Loucy (cell line): ENCODE results near the gene EEPD1.

Experiments
- H2AFZ ChIP-seq: fragments of 200-600 bp; sonication (generic); 2 replicates; pipeline ENCODE4 v1.6.0; 2016; ENCODE audit warnings: antibody characterized with exemption, mild to moderate bottlenecking, low read length, moderate library complexity
- H3F3A ChIP-seq: fragments of 200-600 bp; 2 replicates; pipeline ENCODE4 v1.6.0; 2016; ENCODE audit warnings: antibody characterized with exemption, low read depth, mild to moderate bottlenecking
- H3K27me3 ChIP-seq: fragments of 200-600 bp; sonication (generic); 2 replicates; pipeline ENCODE4 v1.6.1; 2014; ENCODE audit warnings: low read length, mild to moderate bottlenecking; ENCODE audit not compliant: insufficient read depth, poor library complexity, severe bottlenecking
- H3K36me3 ChIP-seq: fragments of 200-600 bp; sonication (generic); 2 replicates; pipeline ENCODE4 v1.6.1; 2016; ENCODE audit warnings: low read length; ENCODE audit not compliant: insufficient read depth
- H3K4me1 ChIP-seq: fragments of 200-600 bp; sonication (generic); 2 replicates; pipeline ENCODE4 v1.5.1; 2014; ENCODE audit warnings: low read length, mild to moderate bottlenecking; ENCODE audit not compliant: insufficient read depth, poor library complexity, severe bottlenecking
- H3K4me2 ChIP-seq: fragments of 200-600 bp; sonication (generic); 2 replicates; pipeline ENCODE4 v1.6.0; 2014; ENCODE audit warnings: antibody characterized with exemption, low read length, low read depth, mild to moderate bottlenecking; ENCODE audit not compliant: poor library complexity, severe bottlenecking
- H3K4me3 ChIP-seq: fragments of 200-600 bp; sonication (generic); 2 replicates; pipeline ENCODE4 v1.5.1; 2014; ENCODE audit warnings: low read length, mild to moderate bottlenecking, mixed read lengths; ENCODE audit not compliant: poor library complexity, severe bottlenecking
- H3K79me2 ChIP-seq: fragments of 200-600 bp; sonication (generic); 2 replicates; pipeline ENCODE4 v1.6.1; 2014; ENCODE audit warnings: low read length; ENCODE audit not compliant: insufficient read depth
- H3K9ac ChIP-seq: fragments of 200-600 bp; sonication (generic); 2 replicates; pipeline ENCODE4 v1.6.0; 2014; ENCODE audit warnings: mild to moderate bottlenecking, low read depth, low read length, moderate library complexity; ENCODE audit not compliant: poor library complexity, severe bottlenecking
- H3K9me2 ChIP-seq: fragments of 200-600 bp; sonication (generic); replicated peaks from 2 replicates; pipeline ENCODE4 v1.6.1; 2016; ENCODE audit warnings: low read depth, low read length, mixed read lengths
- H3K9me3 ChIP-seq: fragments of 200-600 bp; sonication (generic); 2 replicates; pipeline ENCODE4 v1.6.1; 2014; ENCODE audit warnings: mild to moderate bottlenecking, antibody characterized with exemption, low read length, low read depth; ENCODE audit not compliant: insufficient read depth
- H4K20me1 ChIP-seq: fragments of 200-600 bp; sonication (generic); 2 replicates; pipeline ENCODE4 v1.6.0; 2014; ENCODE audit warnings: antibody characterized with exemption, low read length, mild to moderate bottlenecking; ENCODE audit not compliant: insufficient read depth, poor library complexity, severe bottlenecking
- CTCF ChIP-seq: fragments of 200-600 bp; sonication (generic); conservative IDR thresholded peaks from 2 replicates; pipeline ENCODE4 v1.5.1; 2014; ENCODE audit warnings: mild to moderate bottlenecking, antibody characterized with exemption, low read length
- EZH2phosphoT487 ChIP-seq: fragments of 200-600 bp; IDR thresholded peaks from 2 replicates; pipeline ENCODE4 v1.6.1; 2018; ENCODE audit warnings: antibody characterized with exemption, mild to moderate bottlenecking, moderate library complexity, borderline replicate concordance

EEPD1 gene

GRCh38 chr7:36278620-36279172, 125.6 kb downstream of the EEPD1 start:
- H3K4me1 ChIP-seq = peaks cover 40% of the 10 kb centered on the region
- no peak overlapping the region for H3K4me2 ChIP-seq
- no peak overlapping the region for H2AFZ ChIP-seq
- H3F3A ChIP-seq = 0 out of 2 replicates have a peak, but pooled peaks cover 8% of the 10 kb centered on the region
- no peaks in the 10 kb centered on the region for H3K79me2 ChIP-seq
- no peaks in the 10 kb centered on the region for H3K9me3 ChIP-seq
- no peaks in the 10 kb centered on the region for H4K20me1 ChIP-seq
- TF ChIP-seq CTCF (no peak), EZH2phosphoT487 (no peak)
- H3K4me3 ChIP-seq = no peak overlapping the region
- H3K9ac ChIP-seq = no peak overlapping the region
- no peaks in the 10 kb centered on the region for H3K9me2 ChIP-seq
- H3K27me3 ChIP-seq = no peaks in the 10 kb centered on the region
- H3K36me3 ChIP-seq = no peaks in the 10 kb centered on the region

GRCh38 chr7:36279200-36279925, 126.3 kb downstream of the EEPD1 start:
- Histone ChIP-seq H3K9ac (no peak overlapping the region), H3K9me2 (no peaks in the 10 kb centered on the region), H3K27me3 (no peaks in the 10 kb centered on the region), H3K9me3 (no peaks in the 10 kb centered on the region), H2AFZ (no peak overlapping the region), H3K36me3 (no peaks in the 10 kb centered on the region), H3K4me1 (peaks cover 41% of the 10 kb centered on the region), H3K79me2 (no peaks in the 10 kb centered on the region), H3F3A (0 out of 2 replicates have a peak, but pooled peaks cover 13% of the 10 kb centered on the region), H3K4me3 (no peak overlapping the region), H3K4me2 (no peak overlapping the region), H4K20me1 (no peaks in the 10 kb centered on the region)
- TF ChIP-seq EZH2phosphoT487 = no peak
- TF ChIP-seq CTCF = no peak

GRCh38 chr7:36279926-36280315, 126.9 kb downstream of the EEPD1 start:
- H3K36me3 ChIP-seq = no peaks in the 10 kb centered on the region
- no peak overlapping the region for H3K4me3 ChIP-seq
- H3K9me2 ChIP-seq = no peaks in the 10 kb centered on the region
- H3K79me2 ChIP-seq = no peaks in the 10 kb centered on the region
- no peak overlapping the region for H3K4me2 ChIP-seq
- H4K20me1 ChIP-seq = no peaks in the 10 kb centered on the region
- H3K9ac ChIP-seq = no peak overlapping the region
- no peaks in the 10 kb centered on the region for H3K27me3 ChIP-seq
- no peaks in the 10 kb centered on the region for H3K9me3 ChIP-seq
- H3F3A ChIP-seq = 0 out of 2 replicates have a peak, but pooled peaks cover 13% of the 10 kb centered on the region
- peaks cover 47% of the 10 kb centered on the region for H3K4me1 ChIP-seq
- no peak for TF ChIP-seq CTCF
- TF ChIP-seq EZH2phosphoT487 = no peak
- H2AFZ ChIP-seq = no peak overlapping the region
